Bronchial epithelial cell (primary cell): ENCODE data around the gene CHI3L2. TPM values are rescaled to one million over a fixed set of nuclear protein-coding genes. Genes with fewer than 3 reads are reported as not detected.
A peak's percentile ranks its signal among the peaks of the same experiment; 100 is the strongest.

Source experiments
- DNase-seq: peaks from one replicate; pipeline ENCODE4 v3.0.0-alpha.2; 2010; ENCODE audit warnings: low read depth
- FAIRE-seq: peaks from 2 replicates; lab custom pipeline; 2011; peaks lifted over from hg19 to GRCh38; lab: Jason Lieb, UNC
- H3K27me3 ChIP-seq: 2 replicates; pipeline ENCODE4 v1.5.1; 2011; ENCODE audit warnings: low read length; ENCODE audit not compliant: control insufficient read depth, insufficient read depth
- H3K36me3 ChIP-seq: 2 replicates; pipeline ENCODE4 v1.5.1; 2011; ENCODE audit warnings: low read length; ENCODE audit not compliant: control insufficient read depth, insufficient read depth
- H3K4me3 ChIP-seq: 2 replicates; pipeline ENCODE4 v1.5.1; 2011; ENCODE audit warnings: mild to moderate bottlenecking, low read depth, low read length, control low read depth
- CTCF ChIP-seq: IDR thresholded peaks from 2 replicates; pipeline ENCODE4 v1.5.1; 2011; ENCODE audit warnings: mild to moderate bottlenecking, moderate library complexity, low read length, control low read depth, inconsistent platforms; ENCODE audit not compliant: insufficient read depth, severe bottlenecking
- total RNA-seq: library from RNA; depleted of rRNA; stranded (reverse); fragments of >200 nt; gene quantifications from 2 replicates; pipeline ENCODE4 v1.2.1, GENCODE V29; 2014

Gene CHI3L2
- total RNA-seq, 1 donor from 2014 or later: not detected

GRCh38 chr1:111253876-111254275, 26.4 kb downstream of the CHI3L2 start:
- no peak for DNase-seq
- Histone ChIP-seq H3K4me3 (no peak overlapping the region), H3K27me3 (peaks cover 4% of the 10 kb centered on the region), H3K36me3 (no peaks in the 10 kb centered on the region)
- no peak for TF ChIP-seq CTCF
- no peak for FAIRE-seq

GRCh38 chr1:111256988-111257658, 29.6 kb downstream of the CHI3L2 start:
- no peaks in the 10 kb centered on the region for H3K27me3 ChIP-seq
- H3K36me3 ChIP-seq: no peaks in the 10 kb centered on the region
- no peak for FAIRE-seq

GRCh38 chr1:111267801-111268508, 40.4 kb downstream of the CHI3L2 start:
- Histone ChIP-seq H3K27me3 (peaks cover 9% of the 10 kb centered on the region), H3K4me3 (no peak overlapping the region), H3K36me3 (no peaks in the 10 kb centered on the region)
- DNase-seq: no peak
- no peak for FAIRE-seq
- no peak for TF ChIP-seq CTCF

More at GRCh38 chr1:111256988-111257658, 29.6 kb downstream of the CHI3L2 start:
- TF ChIP-seq CTCF: no peak
- DNase-seq: no peak
- no peak overlapping the region for H3K4me3 ChIP-seq

GRCh38 chr1:111269825-111270406, 42.4 kb downstream of the CHI3L2 start:
- TF ChIP-seq CTCF: no peak
- Histone ChIP-seq H3K27me3 (peaks cover 9% of the 10 kb centered on the region), H3K4me3 (no peak overlapping the region), H3K36me3 (no peaks in the 10 kb centered on the region)
- DNase-seq: peak; percentile 10
- FAIRE-seq: no peak

- H3K4me3 ChIP-seq: no peak overlapping the region
- H3K27me3 ChIP-seq: peaks cover 9% of the 10 kb centered on the region
- no peak for DNase-seq
- no peak for FAIRE-seq
- H3K36me3 ChIP-seq: no peaks in the 10 kb centered on the region
- TF ChIP-seq CTCF: no peak
These were observed 43.4 kb downstream of the CHI3L2 start for GRCh38 chr1:111270771-111271463.
